ENCODE measurements around the gene KCNG4.

KCNG4 gene, protein sequence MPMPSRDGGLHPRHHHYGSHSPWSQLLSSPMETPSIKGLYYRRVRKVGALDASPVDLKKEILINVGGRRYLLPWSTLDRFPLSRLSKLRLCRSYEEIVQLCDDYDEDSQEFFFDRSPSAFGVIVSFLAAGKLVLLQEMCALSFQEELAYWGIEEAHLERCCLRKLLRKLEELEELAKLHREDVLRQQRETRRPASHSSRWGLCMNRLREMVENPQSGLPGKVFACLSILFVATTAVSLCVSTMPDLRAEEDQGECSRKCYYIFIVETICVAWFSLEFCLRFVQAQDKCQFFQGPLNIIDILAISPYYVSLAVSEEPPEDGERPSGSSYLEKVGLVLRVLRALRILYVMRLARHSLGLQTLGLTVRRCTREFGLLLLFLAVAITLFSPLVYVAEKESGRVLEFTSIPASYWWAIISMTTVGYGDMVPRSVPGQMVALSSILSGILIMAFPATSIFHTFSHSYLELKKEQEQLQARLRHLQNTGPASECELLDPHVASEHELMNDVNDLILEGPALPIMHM

DNA sequence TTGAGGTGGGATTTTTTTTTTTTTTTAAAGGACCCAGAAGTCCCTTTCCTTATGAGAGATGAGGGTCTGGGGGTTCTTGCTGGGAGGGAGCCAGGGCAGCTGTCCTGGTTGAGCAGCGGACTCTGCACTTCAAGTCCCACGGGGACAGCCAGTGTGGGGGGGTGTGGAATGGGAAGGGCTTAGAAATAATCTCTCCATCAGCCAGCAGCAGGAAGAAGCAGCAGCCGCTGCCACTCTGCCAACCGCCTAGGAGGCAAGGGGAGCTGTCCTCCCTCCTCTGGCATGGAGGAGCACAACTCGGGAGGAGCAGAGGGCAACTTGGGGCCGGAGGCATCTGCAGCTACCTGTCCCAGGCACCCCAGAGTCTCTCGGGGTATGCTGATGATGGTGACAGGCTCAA, at the start of gene KCNG4:
TSS of gene KCNG4 (minus strand) at position 104 of the 400 bp plus-strand sequence. CDS start 2,527 bp downstream, outside the sequence.
- DNase-seq (ENCODE audit: low read depth): no peak

DNA sequence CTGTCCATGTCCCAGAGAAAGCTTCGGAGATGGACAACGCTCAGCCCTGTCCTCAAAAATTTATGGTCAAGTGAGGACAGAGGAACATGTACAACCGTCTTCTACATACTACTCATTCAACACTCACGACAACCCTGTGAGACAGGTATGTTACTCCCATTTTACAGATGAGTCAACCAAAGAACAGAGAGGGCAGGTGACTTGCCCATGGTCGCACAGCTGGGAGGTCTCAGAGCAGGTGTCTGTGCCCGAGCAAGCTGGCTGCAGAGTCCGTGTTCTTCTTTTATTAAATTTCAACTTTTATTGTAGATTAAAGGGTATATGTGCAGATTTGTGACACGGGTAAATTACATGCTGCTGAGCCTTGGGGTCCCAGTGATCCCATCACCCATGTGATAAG, 49.1 kb upstream of the KCNG4 start:
- no peak for DNase-seq (ENCODE audit: low read depth)

DNA sequence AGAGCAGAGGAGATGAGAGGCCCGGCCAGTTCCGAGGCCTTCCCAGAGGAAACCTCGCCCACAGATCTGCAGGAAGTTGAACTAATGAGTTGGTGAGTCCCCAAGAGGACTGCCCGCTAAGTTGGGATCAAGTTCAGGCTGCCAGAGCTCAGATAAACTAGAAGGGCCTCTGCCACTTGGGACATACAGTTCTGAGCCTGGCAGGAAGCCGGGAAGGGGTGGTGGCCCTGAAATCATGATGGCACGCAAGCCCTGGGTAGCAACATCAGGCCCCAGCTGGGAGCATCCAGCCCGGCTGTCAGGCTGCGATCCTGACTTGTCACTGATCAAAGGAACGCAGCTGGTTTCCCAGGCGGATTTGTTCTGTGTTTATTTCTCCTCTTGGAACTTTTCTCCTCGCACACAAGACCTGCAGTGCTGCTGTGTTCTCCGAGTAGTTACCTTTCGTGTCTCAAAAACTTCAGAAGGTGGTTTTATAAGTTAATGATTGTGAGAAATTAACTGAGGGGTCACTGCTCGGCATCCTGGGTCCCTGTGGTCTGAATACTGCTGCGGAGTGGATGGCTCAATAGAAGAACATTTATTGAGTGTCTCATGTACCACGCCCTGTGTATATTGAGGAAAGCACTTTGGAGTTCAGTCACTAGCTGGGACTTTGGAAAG, 46.9 kb upstream of the KCNG4 start:
- no peak for DNase-seq (ENCODE audit: low read depth)

DNA sequence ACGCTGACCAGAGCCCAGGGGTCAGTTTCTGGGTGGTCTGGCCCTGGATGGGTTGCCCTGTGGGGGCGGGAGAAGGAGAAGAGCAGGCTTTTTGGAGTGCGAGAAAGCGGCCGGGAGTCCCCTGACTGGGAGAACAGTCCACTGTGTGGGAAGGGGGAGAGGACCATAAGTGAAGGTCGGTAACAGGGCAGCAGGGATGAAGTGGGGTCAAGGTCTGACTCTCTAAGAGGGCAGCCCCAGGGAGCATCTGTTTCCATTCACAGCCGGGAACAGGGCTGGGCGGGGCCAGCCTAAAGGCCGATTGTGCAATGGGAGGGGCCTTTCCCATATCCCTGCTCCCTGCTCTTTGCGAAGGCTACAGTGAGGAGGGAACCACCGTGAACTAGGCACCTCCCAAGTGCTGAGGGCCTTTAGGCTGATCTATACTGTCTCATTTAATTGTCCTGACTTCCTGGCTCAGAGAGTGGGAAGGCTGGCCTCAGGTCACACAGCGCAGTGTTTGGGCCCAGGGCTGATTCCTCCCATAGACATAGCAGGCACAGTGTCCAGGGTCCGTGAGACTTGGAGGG, 44.4 kb upstream of the KCNG4 start:
- no peak for DNase-seq (ENCODE audit: low read depth)

DNA sequence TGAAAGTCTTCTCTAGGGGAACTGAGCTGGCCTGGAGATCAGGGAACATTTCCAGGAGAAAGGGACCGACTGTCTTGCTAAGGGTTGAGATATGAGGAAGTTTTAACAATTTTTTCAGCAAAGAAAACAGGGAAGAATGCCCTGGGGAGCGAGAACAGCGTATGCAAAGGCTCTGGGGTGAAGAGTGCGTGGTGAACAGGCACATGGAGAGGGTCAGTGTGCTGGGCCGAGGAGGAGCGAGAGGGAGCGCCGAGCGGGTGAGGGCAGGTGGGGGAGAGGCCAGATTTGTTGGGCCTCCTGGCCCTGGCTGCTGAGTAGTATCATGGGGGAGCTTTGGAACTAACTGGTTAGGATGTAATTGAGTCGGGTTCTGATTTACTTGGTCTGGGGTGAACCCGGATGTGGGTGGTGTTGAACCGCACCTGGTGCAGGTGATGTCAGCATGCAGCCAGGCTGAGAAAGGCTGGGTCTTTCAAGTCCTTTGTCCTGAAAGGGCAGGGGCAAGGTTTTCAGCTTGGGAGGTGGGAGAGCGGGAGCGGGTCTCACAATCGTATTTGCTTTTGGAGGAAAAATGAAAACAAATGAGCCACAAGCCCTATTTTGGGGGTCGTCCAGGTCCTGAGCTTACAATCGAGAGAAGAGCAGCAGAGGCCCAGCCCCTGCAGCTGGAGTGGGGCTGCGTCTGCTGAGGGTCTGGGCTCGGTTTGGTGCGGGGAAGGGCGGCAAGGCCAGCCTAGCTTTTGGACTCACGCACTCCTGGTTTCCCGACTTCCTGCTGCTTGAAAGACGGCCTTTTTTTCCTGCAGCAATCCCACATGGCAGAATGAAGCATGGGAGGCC, 43.7 kb upstream of the KCNG4 start:
- no peak for DNase-seq (ENCODE audit: low read depth)

DNA sequence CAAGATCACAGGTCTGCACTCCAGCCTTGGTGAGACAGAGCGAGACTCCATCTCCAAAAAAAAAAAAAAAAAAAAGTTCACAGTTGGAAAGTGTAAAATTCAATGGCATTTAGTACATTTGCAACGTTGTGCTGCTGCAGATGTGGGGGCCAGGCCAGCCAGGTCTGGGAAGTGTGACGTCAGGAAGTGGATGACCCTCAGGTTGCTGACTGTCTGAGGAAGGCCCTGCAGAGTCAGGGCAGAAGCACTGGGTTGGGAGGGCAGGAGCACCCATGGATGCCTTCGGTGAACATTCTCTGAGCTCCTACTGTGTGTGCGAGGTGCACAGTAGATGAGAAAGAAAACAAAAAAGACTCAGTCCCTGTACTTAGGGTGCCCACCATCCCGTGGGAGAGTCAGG, 42.7 kb upstream of the KCNG4 start:
- DNase-seq (ENCODE audit: low read depth): no peak

DNA sequence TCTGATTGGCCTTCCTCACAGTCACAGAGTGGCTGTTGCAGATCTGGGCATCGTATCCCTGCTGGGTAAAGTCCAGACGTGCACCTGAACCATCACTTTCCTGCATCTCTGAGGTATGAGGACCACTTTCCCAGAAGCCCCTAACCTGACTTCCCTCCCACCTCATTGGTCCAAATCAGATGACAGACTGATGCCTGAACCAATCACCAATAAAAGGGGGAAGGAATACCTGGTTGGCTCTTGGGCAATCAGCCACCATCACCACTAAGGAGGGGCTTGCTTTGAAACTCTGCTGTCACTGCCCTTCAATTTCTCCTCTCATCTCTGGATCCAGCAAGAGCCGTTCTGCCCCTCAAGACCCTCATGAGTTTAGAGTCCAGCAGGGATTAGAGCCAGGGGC, 41.3 kb upstream of the KCNG4 start:
- no peak for DNase-seq (ENCODE audit: low read depth)

DNA sequence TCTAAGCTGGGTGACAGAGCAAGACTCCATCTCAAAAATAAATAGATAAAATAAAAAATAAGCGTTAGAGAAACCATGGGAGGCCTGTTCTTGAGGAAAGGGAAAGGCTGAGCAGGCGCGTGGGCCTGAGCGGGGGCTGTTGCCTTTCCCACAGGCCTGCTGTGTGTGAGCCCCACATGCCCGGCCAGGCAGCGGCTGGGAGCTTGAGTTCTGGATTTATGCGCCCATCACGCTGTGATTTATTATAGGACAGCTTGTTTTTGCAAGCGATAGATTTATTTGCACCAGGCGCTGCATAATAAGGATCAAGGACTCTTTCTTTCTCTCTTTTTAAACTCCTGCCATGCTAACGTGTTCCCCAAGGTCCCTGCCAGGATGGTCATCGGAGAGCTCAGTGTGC, 40.1 kb upstream of the KCNG4 start:
- no peak for DNase-seq (ENCODE audit: low read depth)

DNA sequence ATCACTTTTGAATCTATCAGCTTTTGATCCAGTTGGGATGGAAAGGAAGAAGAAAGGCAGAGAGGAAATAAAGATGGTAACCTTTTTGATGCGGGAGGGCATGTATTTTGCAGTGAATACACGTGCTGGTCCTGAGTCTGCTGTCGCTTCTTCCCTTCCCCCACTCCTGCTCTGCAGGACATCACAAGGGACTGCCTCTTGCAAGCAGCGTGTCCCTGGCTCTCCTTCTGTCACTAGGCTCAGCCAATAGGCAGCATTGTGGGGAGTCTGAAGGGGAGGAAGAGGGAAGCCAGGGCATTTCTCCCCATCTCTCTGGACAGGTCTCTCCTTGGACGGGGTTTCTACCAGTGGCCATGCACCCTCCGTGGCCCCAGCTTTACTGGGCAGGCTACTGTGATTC, 39.2 kb upstream of the KCNG4 start:
- no peak for DNase-seq (ENCODE audit: low read depth)

DNA sequence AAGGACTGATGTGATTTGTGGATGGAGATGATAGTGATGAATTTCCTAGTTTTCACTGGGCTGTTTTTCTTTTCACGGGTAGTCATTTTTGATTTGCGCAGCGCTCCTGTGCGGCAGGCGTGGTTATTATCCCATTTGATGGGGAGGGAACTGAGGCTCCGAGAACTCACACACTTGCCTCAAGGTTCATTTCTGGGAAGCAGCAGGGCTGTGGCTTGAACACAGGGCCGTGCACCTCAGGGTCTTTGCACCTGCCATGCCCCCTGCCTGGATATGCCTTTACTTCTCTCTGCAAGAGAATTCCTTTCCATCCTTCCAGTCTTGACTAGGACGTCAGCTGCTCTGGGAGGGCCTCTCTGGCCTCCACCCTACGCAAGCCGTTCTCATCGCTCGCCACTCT, 38.5 kb upstream of the KCNG4 start:
- DNase-seq (ENCODE audit: low read depth): no peak

DNA sequence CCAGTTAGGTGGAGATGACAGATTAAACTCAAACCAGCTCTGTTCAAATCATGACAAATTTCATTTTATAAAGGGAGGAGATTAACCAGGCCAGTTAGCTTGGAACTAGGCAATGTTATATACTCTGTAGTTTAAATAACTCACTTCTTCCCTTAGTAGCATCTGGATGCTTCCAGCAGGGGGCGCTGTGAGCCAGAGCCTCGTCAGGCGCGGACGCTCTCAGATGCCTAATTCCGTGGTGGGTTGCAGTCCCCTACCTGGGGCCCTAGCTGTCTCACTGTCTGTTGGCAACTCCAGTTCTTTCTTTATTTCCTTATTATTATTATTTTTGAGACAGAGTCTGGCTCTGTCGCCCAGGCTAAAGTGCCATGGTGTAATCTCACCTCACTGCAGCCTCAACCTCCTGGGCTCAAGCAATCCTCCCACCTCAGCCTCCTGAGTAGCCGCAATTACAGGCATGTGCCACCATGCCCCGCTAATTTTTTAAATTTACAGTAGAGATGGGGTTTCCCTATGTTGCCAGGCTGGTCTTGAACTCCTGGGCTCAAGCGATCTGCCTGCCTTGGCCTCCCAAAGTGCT, 37.5 kb upstream of the KCNG4 start:
- peak; percentile 60 for DNase-seq (ENCODE audit: low read depth)

DNA sequence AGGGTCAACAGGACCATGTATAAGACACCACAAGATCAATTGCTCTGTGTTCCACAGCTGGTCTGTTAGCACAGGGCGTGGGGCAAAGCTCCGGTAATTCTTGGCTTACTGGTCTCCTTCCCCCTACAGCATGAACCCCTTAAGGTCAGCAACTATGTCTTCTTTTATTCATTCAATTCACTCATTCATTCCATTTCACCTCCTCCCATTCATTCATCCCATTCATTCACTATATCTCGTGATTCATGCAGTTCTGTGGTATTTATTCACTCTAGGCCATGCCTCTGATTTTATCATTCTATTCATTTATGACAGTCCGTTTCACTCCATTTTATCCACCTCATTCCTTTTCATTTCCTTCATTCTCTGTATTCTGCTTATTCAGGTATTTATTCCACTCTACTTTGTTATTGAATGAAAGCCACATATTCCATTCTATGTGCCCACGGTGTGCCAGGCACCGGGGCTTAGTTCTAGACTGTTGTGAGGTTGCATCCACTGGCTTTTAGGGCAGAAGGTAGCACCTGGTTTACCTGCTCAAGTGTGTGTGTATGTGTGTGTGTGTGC, 35.9 kb upstream of the KCNG4 start:
- DNase-seq (ENCODE audit: low read depth): no peak

DNA sequence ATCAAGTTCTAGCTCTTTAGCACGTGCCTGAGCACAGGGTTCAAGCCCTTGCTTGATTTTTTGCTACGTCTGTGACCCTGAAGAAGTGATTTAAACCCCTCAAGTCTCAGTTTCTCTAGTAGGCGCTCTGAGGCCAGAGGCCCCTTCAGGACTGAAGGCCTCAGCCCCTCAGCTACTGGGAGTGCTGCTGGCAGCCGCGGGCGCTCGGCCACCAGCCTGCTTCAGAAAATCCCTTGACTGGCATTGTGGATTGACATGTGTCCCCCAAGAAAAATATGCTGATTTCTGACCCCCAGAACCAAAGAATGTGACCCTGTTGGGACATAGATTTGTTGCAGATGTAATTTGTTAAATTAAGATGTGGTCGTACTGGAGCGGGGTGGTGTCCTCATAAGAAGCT, 34.7 kb upstream of the KCNG4 start:
- DNase-seq (ENCODE audit: low read depth): no peak

DNA sequence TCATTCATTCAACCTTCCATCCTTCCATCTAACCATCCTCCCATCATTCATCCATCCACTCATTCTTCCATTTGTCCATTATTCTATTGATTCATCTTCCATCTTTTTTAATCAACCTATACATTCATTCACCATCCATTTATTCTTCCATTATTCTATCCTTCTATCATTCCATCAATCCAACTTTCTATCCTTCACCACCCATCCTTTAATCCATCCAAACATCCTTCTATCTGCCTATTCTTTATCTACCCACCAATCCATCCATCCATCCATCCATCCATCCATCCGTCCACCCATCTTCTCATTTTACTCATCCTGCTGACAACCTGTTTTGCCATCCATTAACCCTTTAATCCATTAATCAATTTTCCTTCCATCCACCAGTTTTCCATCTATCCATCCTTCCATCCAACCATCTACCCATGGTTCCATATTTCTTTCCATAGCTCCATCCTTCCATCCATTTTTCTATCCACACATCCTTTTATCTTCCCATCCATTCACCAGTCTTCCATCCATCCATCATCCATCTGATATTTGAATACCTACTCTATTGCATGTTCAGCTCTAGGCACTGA, 33.0 kb upstream of the KCNG4 start:
- DNase-seq (ENCODE audit: low read depth): no peak

DNA sequence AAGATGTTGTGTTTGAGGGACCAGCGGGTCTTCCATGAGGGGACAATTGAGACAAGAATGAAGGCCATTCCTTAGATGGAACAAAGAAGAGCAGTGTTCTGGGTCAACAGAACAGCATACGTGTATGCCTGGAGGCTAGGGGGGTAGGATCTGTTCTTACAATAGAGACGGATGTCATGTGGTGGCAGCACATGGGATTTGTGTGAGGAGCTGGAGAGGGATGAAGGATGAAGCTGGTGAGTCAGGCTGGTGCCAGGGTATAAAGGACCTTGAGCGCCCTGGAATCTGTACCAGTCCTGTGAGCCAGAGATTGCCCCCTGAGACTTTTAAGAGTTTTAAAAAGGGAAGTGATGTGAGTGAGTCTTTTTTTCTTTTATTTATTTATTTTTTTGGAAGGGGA, 32.1 kb upstream of the KCNG4 start:
- no peak for DNase-seq (ENCODE audit: low read depth)

DNA sequence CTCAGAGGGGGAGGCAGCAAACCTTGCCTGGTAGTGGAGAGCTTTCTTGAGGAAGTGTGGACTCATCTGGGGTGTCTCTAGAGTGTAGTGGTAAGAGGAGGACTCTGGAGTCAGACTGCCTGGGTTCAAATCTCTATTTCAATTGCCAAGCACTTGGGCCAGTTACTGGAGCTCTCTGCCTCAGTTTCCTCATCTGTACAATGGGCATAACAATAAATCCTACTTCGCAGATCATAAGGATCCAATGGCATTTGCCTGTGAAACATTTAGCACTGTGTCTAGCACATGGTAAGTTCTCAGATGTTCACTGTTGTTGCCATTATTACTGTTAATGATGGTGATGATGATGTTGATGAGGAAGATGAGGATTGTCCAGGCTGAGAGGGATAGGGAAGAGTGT, 31.2 kb upstream of the KCNG4 start:
- no peak for DNase-seq (ENCODE audit: low read depth)

DNA sequence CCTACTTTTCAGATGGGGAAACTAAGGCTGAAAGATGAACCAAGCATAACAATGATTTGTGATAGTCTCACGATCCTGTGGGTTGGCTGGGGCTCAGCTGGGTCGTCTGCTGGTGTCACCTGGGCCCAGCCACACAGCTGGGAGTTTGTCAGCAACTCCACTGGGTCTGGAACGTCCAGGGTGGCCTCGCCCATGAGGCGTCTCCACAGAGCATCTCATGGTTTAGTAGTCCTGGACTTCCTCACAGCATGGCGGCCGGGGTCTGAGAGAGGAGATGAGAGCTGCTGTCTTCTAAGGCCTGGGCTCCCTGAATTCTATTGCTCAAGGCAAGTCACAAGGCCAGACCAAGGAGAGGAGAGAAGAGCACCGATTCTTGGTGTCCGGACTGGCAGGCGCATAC, 30.7 kb upstream of the KCNG4 start:
- no peak for DNase-seq (ENCODE audit: low read depth)

DNA sequence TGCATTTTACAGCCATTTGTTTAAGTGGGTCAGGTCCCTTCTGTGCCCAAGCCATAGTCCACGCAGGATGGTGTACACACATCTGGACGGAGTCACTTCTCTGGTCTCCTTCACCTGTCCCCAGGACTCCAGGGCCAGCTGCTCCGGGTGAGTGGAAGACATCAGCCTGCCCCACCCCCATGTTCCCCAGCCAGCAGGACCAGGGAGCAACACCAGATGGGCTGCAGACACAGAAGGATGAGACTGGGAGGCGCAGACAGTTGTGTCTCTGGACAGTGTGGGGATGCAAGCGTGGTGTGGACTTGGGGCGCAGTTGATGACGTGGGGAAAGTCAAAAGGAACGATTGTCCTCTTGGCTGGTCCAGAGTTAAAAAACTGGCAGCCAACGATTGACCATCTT, 30.3 kb upstream of the KCNG4 start:
- no peak for DNase-seq (ENCODE audit: low read depth)

DNA sequence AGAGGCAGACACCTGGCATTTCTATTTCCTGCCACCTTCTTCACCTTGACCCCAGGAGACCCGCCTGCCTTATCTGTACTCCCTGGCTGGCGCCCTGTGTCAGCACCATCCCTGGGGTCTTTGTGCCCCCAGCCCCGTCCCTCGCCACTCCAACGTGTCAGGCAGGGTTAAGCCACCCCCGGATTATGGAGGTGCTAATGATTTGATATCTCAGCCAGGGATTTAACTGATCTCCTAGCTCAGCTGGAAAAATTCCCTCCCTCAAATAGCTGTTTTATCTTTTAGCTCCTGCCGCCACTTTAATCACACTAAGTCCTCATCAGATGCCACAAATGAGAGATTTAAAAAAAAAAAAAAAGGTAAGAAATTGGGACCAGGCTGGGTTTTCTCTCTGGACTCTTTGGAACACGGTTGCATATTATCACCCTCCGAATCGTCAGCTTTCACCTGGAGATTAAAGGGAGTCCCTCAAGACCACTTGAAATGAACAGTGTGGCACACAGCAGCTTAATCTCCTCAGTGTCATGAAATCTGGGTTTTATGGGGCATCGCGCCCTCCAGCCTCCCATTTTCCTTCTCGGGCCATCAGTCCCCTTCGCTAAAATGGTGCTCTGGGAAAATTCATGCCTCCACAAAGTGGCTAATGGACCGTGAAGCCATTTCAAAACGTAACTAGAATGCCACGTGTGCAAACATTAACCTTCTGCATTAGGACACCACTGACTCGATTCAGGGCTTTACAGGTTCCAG, 28.7 kb upstream of the KCNG4 start:
- no peak for DNase-seq (ENCODE audit: low read depth)

DNA sequence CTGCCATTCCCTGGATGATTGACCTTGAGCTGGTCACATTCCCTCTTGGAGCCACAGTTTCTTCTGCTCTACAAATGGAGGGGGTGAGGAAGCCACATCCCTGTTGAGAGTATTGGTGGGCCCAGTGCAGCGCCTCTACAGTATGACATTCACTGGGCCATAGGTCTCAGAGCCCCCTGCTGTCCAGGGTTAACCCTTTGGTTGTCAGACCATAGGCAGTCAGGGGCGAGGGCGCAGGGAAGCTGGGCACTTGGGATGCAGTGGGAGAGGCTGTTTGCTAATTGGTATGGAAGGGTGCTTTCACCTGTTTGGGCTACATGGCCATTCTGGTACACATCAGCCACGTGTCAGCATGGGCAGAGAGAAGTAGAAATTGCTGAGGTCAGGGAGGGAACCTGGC, 27.6 kb upstream of the KCNG4 start:
- no peak for DNase-seq (ENCODE audit: low read depth)

DNA sequence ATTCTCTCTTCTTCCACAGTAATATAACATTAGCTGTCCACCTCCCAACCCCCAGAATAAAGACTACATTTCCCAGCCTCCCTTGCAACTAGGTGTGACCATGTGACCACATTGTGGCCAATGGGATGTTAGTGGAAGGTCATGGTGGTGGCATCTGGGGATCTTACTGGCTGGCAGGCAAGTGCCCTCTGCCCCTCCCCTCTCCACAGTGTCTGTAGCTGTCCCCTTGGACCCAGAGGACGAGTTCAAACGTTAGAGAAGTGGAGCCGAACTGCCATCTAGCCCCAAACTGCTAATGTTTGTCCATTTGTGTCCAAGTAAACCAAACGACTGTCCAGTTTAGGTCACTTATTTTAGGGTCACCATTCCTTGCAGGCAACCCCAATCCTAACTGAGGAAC, 26.6 kb upstream of the KCNG4 start:
- DNase-seq (ENCODE audit: low read depth): no peak

All from activated T-cell treated with anti-CD3 and anti-CD28 coated beads for 24 hours (primary cell).